NT2/D1 (cell line): ENCODE data around the gene U2AF1L4.

Experiments used
- DNase-seq: peaks from one replicate; pipeline ENCODE4 v3.0.0-alpha.2; 2011; ENCODE audit warnings: low read depth, low spot score
- H3K27me3 ChIP-seq: 2 replicates; pipeline ENCODE4 v1.6.0; 2011; ENCODE audit warnings: mild to moderate bottlenecking; ENCODE audit not compliant: insufficient read length, insufficient read depth
- H3K36me3 ChIP-seq: 2 replicates; pipeline ENCODE4 v1.6.1; 2011; ENCODE audit warnings: mild to moderate bottlenecking, low read length, mixed read lengths; ENCODE audit not compliant: insufficient read depth, insufficient read length
- H3K4me1 ChIP-seq: 2 replicates; pipeline ENCODE4 v1.5.1; 2011; ENCODE audit not compliant: insufficient read depth, insufficient read length
- H3K4me3 ChIP-seq: 2 replicates; pipeline ENCODE4 v1.5.1; 2011; ENCODE audit warnings: low read depth; ENCODE audit not compliant: insufficient read length
- H3K9ac ChIP-seq: 2 replicates; pipeline ENCODE4 v1.6.0; 2011; ENCODE audit warnings: low read depth; ENCODE audit not compliant: insufficient read length
- H3K9me3 ChIP-seq: 2 replicates; pipeline ENCODE4 v1.5.1; 2011; ENCODE audit warnings: mild to moderate bottlenecking, low read length; ENCODE audit not compliant: insufficient read depth
- SUZ12 ChIP-seq: IDR thresholded peaks from 2 replicates; pipeline ENCODE4 v1.6.1; 2011; ENCODE audit not compliant: insufficient read length, insufficient read depth; ENCODE audit errors: extremely low read depth
- YY1 ChIP-seq: IDR thresholded peaks from 2 replicates; pipeline ENCODE4 v1.6.1; 2011; ENCODE audit not compliant: insufficient read length, insufficient read depth
- ZNF274 ChIP-seq: IDR thresholded peaks from 2 replicates; pipeline ENCODE4 v1.6.1; 2011; ENCODE audit warnings: mild to moderate bottlenecking, low read depth, low read length

The U2AF1L4 gene

DNA sequence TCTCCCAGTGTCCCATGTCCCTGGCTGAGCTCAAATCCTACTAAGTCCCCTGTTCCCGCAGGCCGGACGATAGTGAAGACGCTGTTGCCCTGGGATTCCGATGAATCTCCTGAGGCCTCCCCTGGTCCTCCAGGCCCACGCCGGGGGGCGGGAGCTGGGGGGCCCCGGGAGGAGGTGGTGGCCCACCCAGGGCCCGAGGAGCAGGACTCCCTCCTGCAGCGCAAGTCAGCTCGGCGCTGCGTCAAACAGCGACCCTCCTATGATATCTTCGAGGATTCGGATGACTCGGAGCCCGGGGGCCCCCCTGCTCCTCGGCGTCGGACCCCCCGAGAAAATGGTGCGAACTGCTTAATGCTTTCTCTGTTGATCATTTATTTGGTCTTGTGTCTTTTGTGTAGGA is 21.5 kb downstream of the U2AF1L4 start:
- H3K4me3 ChIP-seq = no peak overlapping the region
- H3K36me3 ChIP-seq = peaks cover 86% of the 10 kb centered on the region
- no peaks in the 10 kb centered on the region for H3K9me3 ChIP-seq
- no peak overlapping the region for H3K9ac ChIP-seq
- H3K27me3 ChIP-seq = no peaks in the 10 kb centered on the region
- DNase-seq = no peak
- no peaks in the 10 kb centered on the region for H3K4me1 ChIP-seq
- TF ChIP-seq ZNF274 (no peak), YY1 (no peak), SUZ12 (no peak)

GRCh38 chr19:35722897-35723296 is 22.3 kb downstream of the U2AF1L4 start:
- DNase-seq = no peak
- Histone ChIP-seq H3K9ac (no peak overlapping the region), H3K36me3 (peaks cover 78% of the 10 kb centered on the region), H3K27me3 (no peaks in the 10 kb centered on the region), H3K4me1 (no peaks in the 10 kb centered on the region), H3K9me3 (no peaks in the 10 kb centered on the region), H3K4me3 (no peak overlapping the region)
- no peak for TF ChIP-seq ZNF274
- TF ChIP-seq YY1 = no peak
- TF ChIP-seq SUZ12 = no peak

GRCh38 chr19:35722461-35722860 is 22.8 kb downstream of the U2AF1L4 start:
- Histone ChIP-seq H3K4me1 (no peaks in the 10 kb centered on the region), H3K9ac (no peak overlapping the region), H3K36me3 (peaks cover 74% of the 10 kb centered on the region)

DNA sequence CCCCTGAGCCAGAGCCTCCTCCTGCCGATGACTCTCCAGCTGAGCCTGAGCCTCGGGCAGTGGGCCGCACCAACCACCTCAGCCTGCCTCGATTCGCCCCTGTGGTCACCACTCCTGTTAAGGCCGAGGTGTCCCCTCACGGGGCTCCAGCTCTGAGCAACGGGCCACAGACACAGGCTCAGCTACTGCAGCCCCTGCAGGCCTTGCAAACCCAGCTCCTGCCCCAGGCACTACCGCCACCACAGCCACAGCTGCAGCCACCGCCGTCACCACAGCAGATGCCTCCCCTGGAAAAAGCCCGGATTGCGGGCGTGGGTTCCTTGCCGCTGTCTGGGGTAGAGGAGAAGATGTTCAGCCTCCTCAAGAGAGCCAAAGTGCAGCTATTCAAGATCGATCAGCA is 23.8 kb downstream of the U2AF1L4 start:
- Histone ChIP-seq H3K36me3 (peaks cover 66% of the 10 kb centered on the region), H3K9me3 (no peaks in the 10 kb centered on the region), H3K4me1 (no peaks in the 10 kb centered on the region), H3K4me3 (no peak overlapping the region), H3K9ac (no peak overlapping the region), H3K27me3 (no peaks in the 10 kb centered on the region)
- TF ChIP-seq YY1 (no peak), SUZ12 (no peak), ZNF274 (no peak)
- no peak for DNase-seq

More at GRCh38 chr19:35722461-35722860, 22.8 kb downstream of the U2AF1L4 start:
- H3K27me3 ChIP-seq = no peaks in the 10 kb centered on the region
- no peak for DNase-seq
- no peaks in the 10 kb centered on the region for H3K9me3 ChIP-seq
- TF ChIP-seq SUZ12 = no peak
- no peak for TF ChIP-seq ZNF274
- TF ChIP-seq YY1 = no peak
- no peak overlapping the region for H3K4me3 ChIP-seq

DNA sequence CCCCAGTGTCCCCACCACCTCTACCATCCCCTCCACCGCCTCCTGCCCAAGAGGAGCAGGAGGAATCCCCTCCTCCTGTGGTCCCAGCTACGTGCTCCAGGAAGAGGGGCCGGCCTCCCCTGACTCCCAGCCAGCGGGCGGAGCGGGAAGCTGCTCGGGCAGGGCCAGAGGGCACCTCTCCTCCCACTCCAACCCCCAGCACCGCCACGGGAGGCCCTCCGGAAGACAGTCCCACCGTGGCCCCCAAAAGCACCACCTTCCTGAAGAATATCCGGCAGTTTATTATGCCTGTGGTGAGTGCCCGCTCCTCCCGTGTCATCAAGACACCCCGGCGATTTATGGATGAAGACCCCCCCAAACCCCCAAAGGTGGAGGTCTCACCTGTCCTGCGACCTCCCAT is 24.6 kb downstream of the U2AF1L4 start:
- Histone ChIP-seq H3K36me3 (peaks cover 59% of the 10 kb centered on the region), H3K4me1 (peaks cover 3% of the 10 kb centered on the region), H3K9ac (no peak overlapping the region), H3K27me3 (no peaks in the 10 kb centered on the region), H3K4me3 (no peak overlapping the region), H3K9me3 (no peaks in the 10 kb centered on the region)
- DNase-seq = no peak
- TF ChIP-seq ZNF274 = no peak
- no peak for TF ChIP-seq YY1
- TF ChIP-seq SUZ12 = no peak

GRCh38 chr19:35720163-35720524 is 25.1 kb downstream of the U2AF1L4 start:
- H3K36me3 ChIP-seq = peaks cover 54% of the 10 kb centered on the region
- H3K27me3 ChIP-seq = no peaks in the 10 kb centered on the region
- no peak for DNase-seq
- no peaks in the 10 kb centered on the region for H3K9me3 ChIP-seq
- TF ChIP-seq YY1 (no peak), ZNF274 (no peak), SUZ12 (no peak)
- peaks cover 8% of the 10 kb centered on the region for H3K4me1 ChIP-seq
- H3K4me3 ChIP-seq = no peak overlapping the region
- H3K9ac ChIP-seq = no peak overlapping the region

- Histone ChIP-seq H3K36me3 (peaks cover 48% of the 10 kb centered on the region), H3K4me3 (no peak overlapping the region), H3K9me3 (no peaks in the 10 kb centered on the region), H3K4me1 (peaks cover 9% of the 10 kb centered on the region), H3K9ac (peak overlapping the region; percentile 90), H3K27me3 (no peaks in the 10 kb centered on the region)
- no peak for TF ChIP-seq YY1
- no peak for TF ChIP-seq SUZ12
- no peak for TF ChIP-seq ZNF274
- no peak for DNase-seq
These were observed 25.6 kb downstream of the U2AF1L4 start for GRCh38 chr19:35719402-35720162.

GRCh38 chr19:35718345-35719041 is 26.7 kb downstream of the U2AF1L4 start:
- peaks cover 9% of the 10 kb centered on the region for H3K4me1 ChIP-seq
- peaks cover 37% of the 10 kb centered on the region for H3K36me3 ChIP-seq
- DNase-seq = no peak
- no peaks in the 10 kb centered on the region for H3K9me3 ChIP-seq
- peak overlapping the region; percentile 90 for H3K4me3 ChIP-seq
- H3K9ac ChIP-seq = peak overlapping the region; percentile 90
- TF ChIP-seq YY1 (no peak), SUZ12 (no peak), ZNF274 (no peak)
- H3K27me3 ChIP-seq = no peaks in the 10 kb centered on the region
